Body of pancreas (tissue), 4 donors: ENCODE results near the gene HELZ. TPM values are rescaled to one million over a fixed set of nuclear protein-coding genes. Genes with fewer than 3 reads are reported as not detected.

Experiments
- ATAC-seq: fragments of 150-250 bp; one replicate; pipeline ENCODE4 v1.9.1; 2016
- DNase-seq, 4 donors: peaks; one replicate each; pipeline ENCODE4 v3.0.0-alpha.2; 2019
- H3K27ac ChIP-seq, 4 donors: fragments of 200-600 bp; sonication (generic); 1 replicate in 3 of 4; 2 replicates in 1 of 4; pipeline versions ENCODE4 v1.5.1 to v1.6.1; 2016 to 2019; ENCODE audit warnings: mild to moderate bottlenecking in 1 of 4, mixed read lengths in 1 of 4, moderate library complexity in 1 of 4
- H3K27me3 ChIP-seq, 2 donors: fragments of 200-600 bp; sonication (generic); one replicate each; pipeline ENCODE4 v1.6.0; 2016; ENCODE audit warnings: mild to moderate bottlenecking in 1 of 2
- H3K36me3 ChIP-seq, 2 donors: fragments of 200-600 bp; sonication (generic); replicated peaks in 1 of 2; 2 replicates each; pipeline ENCODE4 v1.5.1; 2016; ENCODE audit warnings: low read depth in 2 of 2; ENCODE audit not compliant: insufficient read depth in 1 of 2
- H3K4me1 ChIP-seq: fragments of 200-600 bp; sonication (generic); one replicate; pipeline ENCODE4 v1.6.0; 2016
- H3K4me3 ChIP-seq, 2 donors: fragments of 200-600 bp; sonication (generic); 1 replicate in 1 of 2; 2 replicates in 1 of 2; pipeline ENCODE4 v1.5.1; 2016 to 2019
- H3K9me3 ChIP-seq, 3 donors: fragments of 200-600 bp; sonication (generic); 1 replicate in 2 of 3; 2 replicates in 1 of 3; pipeline ENCODE4 v1.5.1; 2016
- CTCF ChIP-seq, 7 experiments: fragments of 450-650 bp in 4 of 7; fragments of 200-600 bp in 3 of 7; sonication (generic) in 3 of 7; IDR thresholded peaks; one replicate each; pipeline ENCODE4 v1.5.1; 2016 to 2019; ENCODE audit warnings: antibody characterized with exemption in 7 of 7
- POLR2A ChIP-seq, 3 donors: fragments of 450-650 bp; IDR thresholded peaks; one replicate each; pipeline ENCODE4 v1.6.1; 2016; ENCODE audit warnings: antibody characterized with exemption in 3 of 3, mild to moderate bottlenecking in 2 of 3
- WGBS, 2 donors: methylation state at CpG; one replicate each; pipeline ENCODE4 v1.1.5; 2017; 5-methylcytosine and 5-hydroxymethylcytosine counted together
- intact Hi-C: fragments of 100-400 bp; cut with DNase I; formaldehyde crosslinking; loops from one replicate; pipeline ENCODE4 v1.15.1; 2023
- total RNA-seq, 2 donors: library from RNA; depleted of rRNA; stranded (reverse); fragments of >200 nt; gene quantifications; one replicate each; pipeline ENCODE4 v1.1.0, GENCODE V29; 2016

The HELZ gene
- total RNA-seq, 2 donors from 2014 or later = 21.0 to 34.6 TPM

DNA sequence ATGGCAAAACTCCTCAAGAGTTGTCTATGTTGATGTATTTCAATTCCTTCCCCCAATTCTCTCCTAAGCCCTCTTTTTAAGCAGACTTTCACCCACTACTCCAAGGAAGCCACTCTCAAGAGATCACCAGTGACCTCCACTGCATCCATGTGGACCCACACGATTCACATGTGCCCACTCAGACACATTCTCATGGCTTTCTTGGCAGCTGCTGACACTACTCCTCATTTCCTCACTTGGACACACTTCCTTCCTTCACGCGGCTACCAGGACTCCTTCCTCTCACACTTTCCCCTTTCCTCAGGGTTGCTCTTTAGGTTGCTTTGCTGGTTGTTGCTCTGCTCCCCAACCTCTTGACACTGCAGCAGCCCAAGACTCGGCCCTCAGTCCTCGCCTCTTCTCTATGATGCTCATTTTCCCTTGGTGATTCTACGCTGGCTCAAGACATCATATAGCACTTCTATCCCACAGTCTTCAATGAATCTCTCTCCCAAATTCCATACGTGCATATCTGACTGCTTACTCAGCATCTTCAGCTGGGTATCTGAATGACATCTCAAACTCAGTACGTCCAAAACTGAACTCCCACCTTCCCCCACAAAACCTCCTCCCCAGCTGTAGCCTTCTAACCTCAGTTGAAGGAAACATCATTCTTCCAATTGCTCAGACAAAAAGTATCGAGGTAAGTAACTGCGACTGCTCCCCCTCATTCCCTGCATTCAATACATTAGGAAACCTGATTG lies 28.2 kb downstream of the HELZ start:
- WGBS, 2 donors = 76 to 89% methylated on average over 10 of the region's 10 CpGs
- intact Hi-C loops = no loop called here
- peak overlapping the region in 3 of 4 donors; percentile 37 to 77 (median 75) for H3K27ac ChIP-seq

GRCh38 chr17:67215991-67216421 lies 29.0 kb downstream of the HELZ start:
- Histone ChIP-seq H3K27ac (peak overlapping the region; percentile 26 to 77 (median 56)), H3K4me1 (peaks cover 49% of the 10 kb centered on the region), H3K9me3 (no peaks in the 10 kb centered on the region), H3K27me3 (no peaks in the 10 kb centered on the region), H3K4me3 (no peak overlapping the region), H3K36me3 (no peaks in the 10 kb centered on the region)
- 18 to 28% methylated on average over 7 of the region's 7 CpGs for WGBS, 2 donors
- peak in 1 of 4 donors; percentile 19 for DNase-seq
- intact Hi-C loops = no loop called here
- peak; percentile 47 for ATAC-seq
- TF ChIP-seq POLR2A (IDR thresholded peaks at IDR 0.05) (no peak), CTCF (IDR thresholded peaks at IDR 0.05) (no peak)

More for the DNA sequence above, 28.2 kb downstream of the HELZ start:
- Histone ChIP-seq H3K36me3 (no peaks in the 10 kb centered on the region), H3K4me3 (no peak overlapping the region), H3K9me3 (no peaks in the 10 kb centered on the region), H3K4me1 (peaks cover 47% of the 10 kb centered on the region), H3K27me3 (no peaks in the 10 kb centered on the region)
- DNase-seq (no peak), ATAC-seq (no peak)
- TF ChIP-seq CTCF (IDR thresholded peaks at IDR 0.05) (no peak), POLR2A (IDR thresholded peaks at IDR 0.05) (no peak)

GRCh38 chr17:67212714-67213417 lies 32.1 kb downstream of the HELZ start:
- no peak for ATAC-seq
- 51 to 65% methylated on average over 9 of the region's 9 CpGs for whole genome bisulfite sequencing, 2 donors
- Histone ChIP-seq H3K36me3 (no peaks in the 10 kb centered on the region), H3K4me1 (peaks cover 71% of the 10 kb centered on the region), H3K27ac (peak overlapping the region in 3 of 4 donors; percentile 5 to 51 (median 47)), H3K4me3 (no peak overlapping the region), H3K9me3 (no peaks in the 10 kb centered on the region), H3K27me3 (no peaks in the 10 kb centered on the region)
- intact Hi-C loops = no loop called here
- TF ChIP-seq POLR2A (IDR thresholded peaks at IDR 0.05) (no peak), CTCF (IDR thresholded peaks at IDR 0.05) (no peak)
- DNase-seq = no peak

GRCh38 chr17:67212231-67212630 lies 32.8 kb downstream of the HELZ start:
- TF ChIP-seq CTCF (IDR thresholded peaks at IDR 0.05) (no peak), POLR2A (IDR thresholded peaks at IDR 0.05) (no peak)
- intact Hi-C loops = no loop called here
- ATAC-seq = no peak
- no peak for DNase-seq
- no peak overlapping the region for H3K4me3 ChIP-seq
- H3K36me3 ChIP-seq = no peaks in the 10 kb centered on the region
- no peaks in the 10 kb centered on the region for H3K9me3 ChIP-seq
- H3K27me3 ChIP-seq = no peaks in the 10 kb centered on the region
- 91 to 98% methylated on average over 2 to 5 of the region's 5 CpGs for WGBS, 2 donors
- H3K4me1 ChIP-seq = peaks cover 69% of the 10 kb centered on the region
- H3K27ac ChIP-seq = peak overlapping the region in 2 of 4 donors; percentile 47 to 51
